ENCODE measurements around the gene TBC1D23. TPM values are rescaled to one million over a fixed set of nuclear protein-coding genes. Genes with fewer than 3 reads are reported as not detected.
A peak's percentile ranks its signal among the peaks of the same experiment; 100 is the strongest.

TBC1D23 gene
- total RNA-seq, 1 donor from 2014 or later = 62.2 TPM

DNA sequence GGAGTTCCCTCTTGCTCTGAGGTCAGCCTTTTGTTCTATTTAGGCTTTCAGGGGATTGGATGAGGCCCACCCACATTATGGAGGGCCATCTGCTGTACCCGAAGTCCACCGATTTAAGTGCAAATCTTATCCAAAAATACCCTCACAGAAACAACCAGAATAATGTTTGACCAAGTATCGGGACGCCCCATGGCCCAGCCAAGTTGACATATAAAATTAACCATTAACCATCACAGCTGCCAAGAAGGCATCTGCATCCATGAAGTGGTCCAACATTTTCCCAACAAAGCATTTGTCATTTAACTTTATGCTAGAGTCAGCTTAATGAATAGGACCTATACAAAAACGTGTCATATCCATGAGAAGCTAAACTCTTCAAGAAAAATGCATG is 46.2 kb upstream of the TBC1D23 start:
- peaks cover 23% of the 10 kb centered on the region for H3K4me1 Mint-ChIP-seq (ENCODE audit: low read depth, unreplicated experiment)
- no peak overlapping the region for H3K4me2 ChIP-seq (ENCODE audit: low read length)
- FAIRE-seq (no peak), DNase-seq (ENCODE audit: low read depth) (no peak)
- no peaks in the 10 kb centered on the region for H3K27me3 Mint-ChIP-seq (ENCODE audit: low read depth, unreplicated experiment)
- no peak overlapping the region for H3K9ac ChIP-seq (ENCODE audit: low read length)
- H3K27ac ChIP-seq (ENCODE audit: low read depth, low read length) = no peak overlapping the region
- no peak for TF ChIP-seq EZH2 (IDR thresholded peaks at IDR 0.05; ENCODE audit: insufficient read depth, low read length)
- TF ChIP-seq, protein P1, sequence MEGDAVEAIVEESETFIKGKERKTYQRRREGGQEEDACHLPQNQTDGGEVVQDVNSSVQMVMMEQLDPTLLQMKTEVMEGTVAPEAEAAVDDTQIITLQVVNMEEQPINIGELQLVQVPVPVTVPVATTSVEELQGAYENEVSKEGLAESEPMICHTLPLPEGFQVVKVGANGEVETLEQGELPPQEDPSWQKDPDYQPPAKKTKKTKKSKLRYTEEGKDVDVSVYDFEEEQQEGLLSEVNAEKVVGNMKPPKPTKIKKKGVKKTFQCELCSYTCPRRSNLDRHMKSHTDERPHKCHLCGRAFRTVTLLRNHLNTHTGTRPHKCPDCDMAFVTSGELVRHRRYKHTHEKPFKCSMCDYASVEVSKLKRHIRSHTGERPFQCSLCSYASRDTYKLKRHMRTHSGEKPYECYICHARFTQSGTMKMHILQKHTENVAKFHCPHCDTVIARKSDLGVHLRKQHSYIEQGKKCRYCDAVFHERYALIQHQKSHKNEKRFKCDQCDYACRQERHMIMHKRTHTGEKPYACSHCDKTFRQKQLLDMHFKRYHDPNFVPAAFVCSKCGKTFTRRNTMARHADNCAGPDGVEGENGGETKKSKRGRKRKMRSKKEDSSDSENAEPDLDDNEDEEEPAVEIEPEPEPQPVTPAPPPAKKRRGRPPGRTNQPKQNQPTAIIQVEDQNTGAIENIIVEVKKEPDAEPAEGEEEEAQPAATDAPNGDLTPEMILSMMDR (IDR thresholded peaks at IDR 0.05; ENCODE audit: insufficient read depth, low read depth, low read length) = no peak
- no peaks in the 10 kb centered on the region for H3K27me3 ChIP-seq (ENCODE audit: insufficient read depth, low read length)
- H3K9me3 ChIP-seq (ENCODE audit: insufficient read depth, low read depth, low read length) = no peaks in the 10 kb centered on the region
- H3K79me2 ChIP-seq (ENCODE audit: insufficient read depth, low read length) = no peaks in the 10 kb centered on the region
- H3K36me3 ChIP-seq (ENCODE audit: insufficient read depth, low read length) = no peaks in the 10 kb centered on the region
- no peak overlapping the region for H2AFZ ChIP-seq (ENCODE audit: low read depth, low read length)
- no peaks in the 10 kb centered on the region for H4K20me1 ChIP-seq (ENCODE audit: insufficient read depth, low read length)
- no peak overlapping the region for H3K4me3 ChIP-seq (ENCODE audit: insufficient read depth, low read depth, low read length)
- H3K36me3 Mint-ChIP-seq (ENCODE audit: low read depth, unreplicated experiment) = peaks cover 2% of the 10 kb centered on the region
- no peak overlapping the region for H3K4me3 Mint-ChIP-seq (ENCODE audit: unreplicated experiment)
- no peak overlapping the region for H3K27ac Mint-ChIP-seq (ENCODE audit: unreplicated experiment)
- H3K9me3 Mint-ChIP-seq (ENCODE audit: unreplicated experiment) = peaks cover 7% of the 10 kb centered on the region
- H3K4me1 ChIP-seq (ENCODE audit: insufficient read depth, low read length) = peaks cover 17% of the 10 kb centered on the region

DNA sequence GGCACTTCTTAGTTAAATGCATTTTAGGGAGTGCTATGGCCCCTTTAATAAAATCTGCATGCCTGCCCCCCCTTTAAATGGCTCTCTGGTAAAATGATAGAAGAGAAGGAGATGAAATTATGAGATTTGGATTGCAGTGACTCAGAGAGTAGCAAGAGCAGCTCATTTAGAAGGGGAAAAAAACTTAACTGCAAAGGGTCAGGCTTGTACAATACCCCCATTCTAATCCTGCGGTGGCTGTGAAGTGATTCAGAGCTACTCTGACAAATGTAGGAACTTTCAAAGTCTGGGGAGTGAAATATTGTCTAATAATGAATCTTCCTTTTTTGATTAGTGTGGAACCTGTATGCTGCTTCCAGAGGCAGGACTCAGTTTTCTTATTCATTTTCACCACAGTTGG is 44.1 kb upstream of the TBC1D23 start:
- no peak overlapping the region for H2AFZ ChIP-seq (ENCODE audit: low read depth, low read length)
- no peaks in the 10 kb centered on the region for H4K20me1 ChIP-seq (ENCODE audit: insufficient read depth, low read length)
- TF ChIP-seq, protein P1 (IDR thresholded peaks at IDR 0.05; ENCODE audit: insufficient read depth, low read depth, low read length) = no peak
- TF ChIP-seq EZH2 (IDR thresholded peaks at IDR 0.05; ENCODE audit: insufficient read depth, low read length) = no peak
- FAIRE-seq = no peak
- H3K36me3 ChIP-seq (ENCODE audit: insufficient read depth, low read length) = no peaks in the 10 kb centered on the region
- Mint-ChIP-seq H3K36me3 (ENCODE audit: low read depth, unreplicated experiment) (peaks cover 2% of the 10 kb centered on the region), H3K9me3 (ENCODE audit: unreplicated experiment) (peaks cover 7% of the 10 kb centered on the region), H3K27me3 (ENCODE audit: low read depth, unreplicated experiment) (no peaks in the 10 kb centered on the region), H3K4me1 (ENCODE audit: low read depth, unreplicated experiment) (peaks cover 10% of the 10 kb centered on the region), H3K4me3 (ENCODE audit: unreplicated experiment) (no peak overlapping the region), H3K27ac (ENCODE audit: unreplicated experiment) (no peak overlapping the region)
- DNase-seq (ENCODE audit: low read depth) = peak; percentile 87
- no peaks in the 10 kb centered on the region for H3K9me3 ChIP-seq (ENCODE audit: insufficient read depth, low read depth, low read length)
- H3K4me2 ChIP-seq (ENCODE audit: low read length) = peak overlapping the region; percentile 13
- H3K4me3 ChIP-seq (ENCODE audit: insufficient read depth, low read depth, low read length) = no peak overlapping the region
- no peak overlapping the region for H3K9ac ChIP-seq (ENCODE audit: low read length)
- H3K27ac ChIP-seq (ENCODE audit: low read depth, low read length) = no peak overlapping the region
- no peaks in the 10 kb centered on the region for H3K27me3 ChIP-seq (ENCODE audit: insufficient read depth, low read length)
- H3K4me1 ChIP-seq (ENCODE audit: insufficient read depth, low read length) = peaks cover 11% of the 10 kb centered on the region
- no peaks in the 10 kb centered on the region for H3K79me2 ChIP-seq (ENCODE audit: insufficient read depth, low read length)

DNA sequence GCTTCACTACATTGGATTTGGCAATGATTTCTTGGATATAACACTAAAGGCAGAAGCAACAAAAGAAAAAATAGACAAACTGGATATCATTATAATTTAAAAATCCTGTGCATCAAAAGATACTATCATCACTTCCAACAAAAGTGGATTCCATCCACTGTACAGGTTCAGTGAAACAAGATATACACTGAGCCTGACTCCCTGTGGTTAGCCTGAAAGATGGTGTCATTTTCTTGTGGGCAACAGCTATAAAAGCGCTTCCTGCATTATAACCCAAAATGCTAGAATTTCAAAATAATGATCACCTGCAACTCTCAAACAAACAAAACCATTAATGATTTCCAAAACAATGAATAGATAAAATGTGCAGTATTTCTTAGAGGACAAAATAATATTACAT is 39.6 kb upstream of the TBC1D23 start:
- H3K4me1 Mint-ChIP-seq (ENCODE audit: low read depth, unreplicated experiment) = peaks cover 14% of the 10 kb centered on the region

More for the DNA sequence above, 39.6 kb upstream of the TBC1D23 start:
- no peaks in the 10 kb centered on the region for H3K36me3 ChIP-seq (ENCODE audit: insufficient read depth, low read length)
- H3K27ac Mint-ChIP-seq (ENCODE audit: unreplicated experiment) = no peak overlapping the region
- no peaks in the 10 kb centered on the region for H3K79me2 ChIP-seq (ENCODE audit: insufficient read depth, low read length)
- peaks cover 2% of the 10 kb centered on the region for H3K36me3 Mint-ChIP-seq (ENCODE audit: low read depth, unreplicated experiment)
- no peak overlapping the region for H3K4me3 Mint-ChIP-seq (ENCODE audit: unreplicated experiment)
- H3K27me3 Mint-ChIP-seq (ENCODE audit: low read depth, unreplicated experiment) = no peaks in the 10 kb centered on the region
- H3K9me3 ChIP-seq (ENCODE audit: insufficient read depth, low read depth, low read length) = no peaks in the 10 kb centered on the region
- no peak overlapping the region for H3K4me3 ChIP-seq (ENCODE audit: insufficient read depth, low read depth, low read length)
- H3K4me2 ChIP-seq (ENCODE audit: low read length) = no peak overlapping the region
- TF ChIP-seq, protein P1 (IDR thresholded peaks at IDR 0.05; ENCODE audit: insufficient read depth, low read depth, low read length) = no peak
- no peak for TF ChIP-seq EZH2 (IDR thresholded peaks at IDR 0.05; ENCODE audit: insufficient read depth, low read length)
- peaks cover 4% of the 10 kb centered on the region for H3K4me1 ChIP-seq (ENCODE audit: insufficient read depth, low read length)
- no peak overlapping the region for H3K9ac ChIP-seq (ENCODE audit: low read length)
- peaks cover 5% of the 10 kb centered on the region for H3K9me3 Mint-ChIP-seq (ENCODE audit: unreplicated experiment)
- FAIRE-seq (no peak), DNase-seq (ENCODE audit: low read depth) (no peak)
- no peaks in the 10 kb centered on the region for H4K20me1 ChIP-seq (ENCODE audit: insufficient read depth, low read length)
- no peak overlapping the region for H3K27ac ChIP-seq (ENCODE audit: low read depth, low read length)
- H2AFZ ChIP-seq (ENCODE audit: low read depth, low read length) = no peak overlapping the region
- H3K27me3 ChIP-seq (ENCODE audit: insufficient read depth, low read length) = no peaks in the 10 kb centered on the region

Measured in astrocyte (in vitro differentiated cells and primary cell).